ENCODE data around the gene THOC5.
A peak's percentile ranks its signal among the peaks of the same experiment; 100 is the strongest.

THOC5 gene

DNA sequence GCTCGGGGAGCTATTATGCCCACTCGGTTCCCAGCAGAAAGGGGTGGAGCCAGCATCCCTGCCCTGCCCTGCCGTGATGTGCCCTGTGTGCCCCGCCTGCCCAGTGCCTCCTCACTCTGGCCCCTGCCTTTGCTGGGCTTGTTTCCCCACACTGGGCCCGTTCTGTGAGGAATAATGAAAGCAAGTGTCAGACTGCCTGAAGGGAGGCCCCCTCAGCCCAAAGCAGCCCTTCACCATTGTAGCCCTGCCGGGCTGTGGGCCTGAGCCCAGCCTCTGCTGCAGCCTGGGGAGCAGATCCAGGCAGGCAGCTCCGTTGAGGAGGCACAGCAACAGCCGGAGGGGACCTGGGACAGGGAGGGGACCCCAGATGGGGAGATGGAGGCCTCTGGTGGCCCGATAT lies 93.8 kb downstream of the THOC5 start:
- no peak for DNase-seq
- Mint-ChIP-seq H3K27me3 (ENCODE audit: low read depth, poor library complexity) (peaks cover 2% of the 10 kb centered on the region), H3K36me3 (ENCODE audit: low read depth) (no peaks in the 10 kb centered on the region), H3K4me1 (peaks cover 36% of the 10 kb centered on the region), H3K9me3 (no peaks in the 10 kb centered on the region), H3K4me3 (no peak overlapping the region), H3K27ac (no peak overlapping the region)
- TF ChIP-seq, protein P1, sequence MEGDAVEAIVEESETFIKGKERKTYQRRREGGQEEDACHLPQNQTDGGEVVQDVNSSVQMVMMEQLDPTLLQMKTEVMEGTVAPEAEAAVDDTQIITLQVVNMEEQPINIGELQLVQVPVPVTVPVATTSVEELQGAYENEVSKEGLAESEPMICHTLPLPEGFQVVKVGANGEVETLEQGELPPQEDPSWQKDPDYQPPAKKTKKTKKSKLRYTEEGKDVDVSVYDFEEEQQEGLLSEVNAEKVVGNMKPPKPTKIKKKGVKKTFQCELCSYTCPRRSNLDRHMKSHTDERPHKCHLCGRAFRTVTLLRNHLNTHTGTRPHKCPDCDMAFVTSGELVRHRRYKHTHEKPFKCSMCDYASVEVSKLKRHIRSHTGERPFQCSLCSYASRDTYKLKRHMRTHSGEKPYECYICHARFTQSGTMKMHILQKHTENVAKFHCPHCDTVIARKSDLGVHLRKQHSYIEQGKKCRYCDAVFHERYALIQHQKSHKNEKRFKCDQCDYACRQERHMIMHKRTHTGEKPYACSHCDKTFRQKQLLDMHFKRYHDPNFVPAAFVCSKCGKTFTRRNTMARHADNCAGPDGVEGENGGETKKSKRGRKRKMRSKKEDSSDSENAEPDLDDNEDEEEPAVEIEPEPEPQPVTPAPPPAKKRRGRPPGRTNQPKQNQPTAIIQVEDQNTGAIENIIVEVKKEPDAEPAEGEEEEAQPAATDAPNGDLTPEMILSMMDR (IDR thresholded peaks at IDR 0.05) = no peak

DNA sequence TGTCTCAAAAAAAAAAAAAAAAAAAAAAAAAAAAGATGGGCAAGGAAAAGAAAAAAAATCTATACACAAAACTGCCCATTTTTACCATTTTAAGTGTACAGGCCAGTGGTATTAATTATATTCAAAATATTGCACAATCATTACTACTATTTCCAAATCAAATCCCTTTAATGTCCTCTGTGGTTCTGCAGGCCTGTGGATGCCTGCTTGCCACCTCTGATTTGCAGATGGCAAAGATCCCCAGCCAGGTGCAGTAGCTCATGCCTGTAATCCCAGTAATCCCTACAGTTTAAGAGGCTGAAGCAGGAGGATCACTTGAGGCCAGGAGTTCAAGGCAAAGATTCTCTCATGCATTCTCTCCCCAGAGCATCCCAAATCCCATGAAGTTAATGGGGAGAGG lies 95.0 kb downstream of the THOC5 start:
- no peaks in the 10 kb centered on the region for H3K27me3 Mint-ChIP-seq (ENCODE audit: low read depth, poor library complexity)
- TF ChIP-seq, protein P1 (IDR thresholded peaks at IDR 0.05) = no peak
- no peak for DNase-seq
- no peaks in the 10 kb centered on the region for H3K9me3 Mint-ChIP-seq
- H3K4me1 Mint-ChIP-seq = peaks cover 38% of the 10 kb centered on the region
- H3K36me3 Mint-ChIP-seq (ENCODE audit: low read depth) = no peaks in the 10 kb centered on the region
- no peak overlapping the region for H3K4me3 Mint-ChIP-seq
- H3K27ac Mint-ChIP-seq = no peak overlapping the region

DNA sequence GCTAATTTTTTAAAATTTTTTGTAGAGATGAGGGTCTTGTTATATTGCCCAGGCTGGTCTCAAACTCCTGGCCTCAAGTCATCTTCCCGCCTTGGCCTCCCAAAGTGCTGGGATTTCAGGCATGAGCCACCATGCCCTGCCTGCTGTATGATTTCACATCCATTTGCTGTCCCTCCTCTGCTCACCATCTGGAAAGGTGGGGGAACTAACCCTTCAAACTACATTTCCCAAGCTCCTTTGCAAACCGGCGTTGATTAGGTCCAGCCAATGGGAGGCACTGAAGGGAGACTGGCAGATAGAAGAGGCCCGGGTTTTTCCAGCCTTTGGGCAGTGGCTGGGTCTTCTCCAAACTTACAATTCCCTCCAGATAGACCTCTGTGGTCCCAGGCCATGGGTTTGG lies 95.8 kb downstream of the THOC5 start:
- peak; percentile 38 for DNase-seq
- Mint-ChIP-seq H3K4me3 (peak overlapping the region; percentile 68), H3K27ac (peak overlapping the region; percentile 97)

DNA sequence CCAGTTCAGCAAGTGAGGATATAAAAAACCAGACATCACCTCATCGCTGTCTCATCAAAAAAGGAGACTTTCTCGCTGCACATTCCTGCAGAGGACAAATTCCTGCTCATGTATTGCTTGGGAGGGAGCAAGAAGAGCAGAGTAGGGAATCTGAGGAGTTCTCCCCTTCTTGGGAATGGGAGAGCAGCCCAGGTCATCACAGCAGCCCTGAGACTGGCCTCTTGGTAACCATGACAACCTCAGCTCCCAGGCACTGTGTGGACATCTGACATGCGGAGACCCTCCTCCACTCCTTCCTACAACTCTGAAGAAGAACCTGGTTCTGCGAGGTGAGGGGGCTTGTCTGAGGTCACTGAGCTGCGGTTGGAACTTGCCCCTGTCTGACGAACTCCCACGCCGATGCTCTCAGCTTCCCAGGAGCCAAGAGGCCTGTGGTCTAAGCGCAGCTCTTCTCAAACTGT lies 97.3 kb downstream of the THOC5 start:
- peak; percentile 56 for DNase-seq
- Mint-ChIP-seq H3K4me3 (peak overlapping the region; percentile 15), H3K27ac (peak overlapping the region; percentile 97), H3K36me3 (ENCODE audit: low read depth) (no peaks in the 10 kb centered on the region), H3K4me1 (peaks cover 36% of the 10 kb centered on the region), H3K9me3 (no peaks in the 10 kb centered on the region), H3K27me3 (ENCODE audit: low read depth, poor library complexity) (peaks cover under 1% of the 10 kb centered on the region)
- TF ChIP-seq, protein P1 (IDR thresholded peaks at IDR 0.05) = no peak

More for the DNA sequence above, 95.8 kb downstream of the THOC5 start:
- H3K27me3 Mint-ChIP-seq (ENCODE audit: low read depth, poor library complexity) = no peaks in the 10 kb centered on the region
- no peaks in the 10 kb centered on the region for H3K36me3 Mint-ChIP-seq (ENCODE audit: low read depth)
- peaks cover 36% of the 10 kb centered on the region for H3K4me1 Mint-ChIP-seq
- TF ChIP-seq, protein P1 (IDR thresholded peaks at IDR 0.05) = no peak
- H3K9me3 Mint-ChIP-seq = no peaks in the 10 kb centered on the region

Data from nephron progenitor cell (in vitro differentiated cells).